ENCODE data around the gene NUFIP1. TPM values are rescaled to one million over a fixed set of nuclear protein-coding genes. Genes with fewer than 3 reads are reported as not detected.

The NUFIP1 gene
- total RNA-seq, 1 experiment from 2014 or later = 17.1 TPM

- H3K9me3 ChIP-seq (ENCODE audit: control insufficient read depth, low read depth, low read length) = no peaks in the 10 kb centered on the region
- H3K4me1 ChIP-seq (ENCODE audit: insufficient read depth, low read length) = no peaks in the 10 kb centered on the region; the same call in 1 of the 2 replicates
- H2BK120ac ChIP-seq (ENCODE audit: low read depth, low read length, poor library complexity, severe bottlenecking) = no peak overlapping the region
- H3K23me2 ChIP-seq (ENCODE audit: insufficient read length, low read depth, low read length, poor library complexity, severe bottlenecking) = peaks cover 3% of the 10 kb centered on the region
- peak overlapping the region; percentile 84 for H3K27ac ChIP-seq (ENCODE audit: insufficient read length, low read depth, low read length)
- H2BK15ac ChIP-seq (ENCODE audit: low read depth, low read length) = no peak overlapping the region
- H3K4ac ChIP-seq (ENCODE audit: low read depth, low read length) = no peak overlapping the region; the same call in 1 of the 2 replicates
- H3K23ac ChIP-seq (ENCODE audit: insufficient read length, low read depth, low read length) = no peak overlapping the region
- Mint-ChIP-seq H3K9me3 (no peaks in the 10 kb centered on the region), H3K36me3 (ENCODE audit: insufficient read depth in 1 of 3, low read depth in 3 of 3) (no peaks in the 10 kb centered on the region), H3K4me3 (no peak overlapping the region), H3K4me1 (peaks cover 7 to 10% of the 10 kb centered on the region in 2 experiments), H3K27ac (no peak overlapping the region; a peak in 1 of 7 replicates), H3K27me3 (ENCODE audit: low read depth) (no peaks in the 10 kb centered on the region)
- no peak overlapping the region for H3T11ph ChIP-seq (ENCODE audit: low read length)
- H4K91ac ChIP-seq (ENCODE audit: insufficient read length, low read depth, low read length) = no peak overlapping the region
- no CpG with 5 or more reads among the region's 26 CpGs for WGBS (ENCODE audit: extremely low coverage, insufficient read length, low lambda C conversion rate)
- TF ChIP-seq CTCF (conservative IDR thresholded peaks at IDR 0.05) = peak; percentile 81
- no peak overlapping the region for H2BK12ac ChIP-seq (ENCODE audit: insufficient read length, low read depth, low read length)
- H2AK5ac ChIP-seq (ENCODE audit: insufficient read length, low read length) = no peak overlapping the region
- H3K27me3 ChIP-seq (ENCODE audit: insufficient read depth, low read length) = no peaks in the 10 kb centered on the region
- no peak overlapping the region for H4K5ac ChIP-seq (ENCODE audit: insufficient read length, low read depth, low read length)
- no peaks in the 10 kb centered on the region for H3K79me1 ChIP-seq (ENCODE audit: insufficient read depth, low read depth, low read length, poor library complexity, severe bottlenecking)
- DNase-seq = peak; percentile 93
- H3K56ac ChIP-seq (ENCODE audit: insufficient read length, low read depth, low read length) = no peak overlapping the region
- no peak overlapping the region for H2BK20ac ChIP-seq (ENCODE audit: low read depth, low read length, poor library complexity, severe bottlenecking)
- peak overlapping the region; percentile 75 for H3K9ac ChIP-seq (ENCODE audit: extremely low read depth, insufficient read length, low read length)
- peak overlapping the region; percentile 42; the same call in 1 of the 2 replicates for H3K14ac ChIP-seq (ENCODE audit: insufficient read depth, low read length)
- no peaks in the 10 kb centered on the region for H3K79me2 ChIP-seq (ENCODE audit: insufficient read depth, low read length)
- H2AFZ ChIP-seq (ENCODE audit: low read length) = peak overlapping the region; percentile 95
- no peak overlapping the region for H4K8ac ChIP-seq (replicated peaks; ENCODE audit: insufficient read length, low read depth, low read length)
- H3K18ac ChIP-seq (ENCODE audit: insufficient read length, low read depth, low read length) = peak overlapping the region; percentile 75
- H4K20me1 ChIP-seq (ENCODE audit: control insufficient read depth, insufficient read depth, insufficient read length) = peaks cover 2% of the 10 kb centered on the region
- no peak overlapping the region for H2BK5ac ChIP-seq (ENCODE audit: insufficient read length, low read length)
- H3K4me2 ChIP-seq (ENCODE audit: insufficient read depth, insufficient read length, low read length) = peak overlapping the region; percentile 73
These were observed 70.8 kb downstream of the NUFIP1 start for GRCh38 chr13:44918326-44919103.
